Measurements from ENCODE around the gene DPM3. TPM values are rescaled to one million over a fixed set of nuclear protein-coding genes. Genes with fewer than 3 reads are reported as not detected.

The DPM3 gene
- total and polyA plus RNA-seq, 2 experiments from 2014 or later: 13.6 to 71.4 TPM

DNA sequence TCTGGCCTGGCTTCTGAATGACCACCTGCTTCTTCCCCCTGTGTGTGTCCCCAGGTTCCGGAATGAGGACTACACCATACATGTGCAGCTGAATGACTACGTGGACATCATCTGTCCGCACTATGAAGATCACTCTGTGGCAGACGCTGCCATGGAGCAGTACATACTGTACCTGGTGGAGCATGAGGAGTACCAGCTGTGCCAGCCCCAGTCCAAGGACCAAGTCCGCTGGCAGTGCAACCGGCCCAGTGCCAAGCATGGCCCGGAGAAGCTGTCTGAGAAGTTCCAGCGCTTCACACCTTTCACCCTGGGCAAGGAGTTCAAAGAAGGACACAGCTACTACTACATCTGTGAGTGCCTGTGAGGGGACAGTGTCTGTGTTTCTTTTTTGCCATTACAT lies 9.0 kb downstream of the DPM3 start (continued):
- TF ChIP-seq, protein P1, sequence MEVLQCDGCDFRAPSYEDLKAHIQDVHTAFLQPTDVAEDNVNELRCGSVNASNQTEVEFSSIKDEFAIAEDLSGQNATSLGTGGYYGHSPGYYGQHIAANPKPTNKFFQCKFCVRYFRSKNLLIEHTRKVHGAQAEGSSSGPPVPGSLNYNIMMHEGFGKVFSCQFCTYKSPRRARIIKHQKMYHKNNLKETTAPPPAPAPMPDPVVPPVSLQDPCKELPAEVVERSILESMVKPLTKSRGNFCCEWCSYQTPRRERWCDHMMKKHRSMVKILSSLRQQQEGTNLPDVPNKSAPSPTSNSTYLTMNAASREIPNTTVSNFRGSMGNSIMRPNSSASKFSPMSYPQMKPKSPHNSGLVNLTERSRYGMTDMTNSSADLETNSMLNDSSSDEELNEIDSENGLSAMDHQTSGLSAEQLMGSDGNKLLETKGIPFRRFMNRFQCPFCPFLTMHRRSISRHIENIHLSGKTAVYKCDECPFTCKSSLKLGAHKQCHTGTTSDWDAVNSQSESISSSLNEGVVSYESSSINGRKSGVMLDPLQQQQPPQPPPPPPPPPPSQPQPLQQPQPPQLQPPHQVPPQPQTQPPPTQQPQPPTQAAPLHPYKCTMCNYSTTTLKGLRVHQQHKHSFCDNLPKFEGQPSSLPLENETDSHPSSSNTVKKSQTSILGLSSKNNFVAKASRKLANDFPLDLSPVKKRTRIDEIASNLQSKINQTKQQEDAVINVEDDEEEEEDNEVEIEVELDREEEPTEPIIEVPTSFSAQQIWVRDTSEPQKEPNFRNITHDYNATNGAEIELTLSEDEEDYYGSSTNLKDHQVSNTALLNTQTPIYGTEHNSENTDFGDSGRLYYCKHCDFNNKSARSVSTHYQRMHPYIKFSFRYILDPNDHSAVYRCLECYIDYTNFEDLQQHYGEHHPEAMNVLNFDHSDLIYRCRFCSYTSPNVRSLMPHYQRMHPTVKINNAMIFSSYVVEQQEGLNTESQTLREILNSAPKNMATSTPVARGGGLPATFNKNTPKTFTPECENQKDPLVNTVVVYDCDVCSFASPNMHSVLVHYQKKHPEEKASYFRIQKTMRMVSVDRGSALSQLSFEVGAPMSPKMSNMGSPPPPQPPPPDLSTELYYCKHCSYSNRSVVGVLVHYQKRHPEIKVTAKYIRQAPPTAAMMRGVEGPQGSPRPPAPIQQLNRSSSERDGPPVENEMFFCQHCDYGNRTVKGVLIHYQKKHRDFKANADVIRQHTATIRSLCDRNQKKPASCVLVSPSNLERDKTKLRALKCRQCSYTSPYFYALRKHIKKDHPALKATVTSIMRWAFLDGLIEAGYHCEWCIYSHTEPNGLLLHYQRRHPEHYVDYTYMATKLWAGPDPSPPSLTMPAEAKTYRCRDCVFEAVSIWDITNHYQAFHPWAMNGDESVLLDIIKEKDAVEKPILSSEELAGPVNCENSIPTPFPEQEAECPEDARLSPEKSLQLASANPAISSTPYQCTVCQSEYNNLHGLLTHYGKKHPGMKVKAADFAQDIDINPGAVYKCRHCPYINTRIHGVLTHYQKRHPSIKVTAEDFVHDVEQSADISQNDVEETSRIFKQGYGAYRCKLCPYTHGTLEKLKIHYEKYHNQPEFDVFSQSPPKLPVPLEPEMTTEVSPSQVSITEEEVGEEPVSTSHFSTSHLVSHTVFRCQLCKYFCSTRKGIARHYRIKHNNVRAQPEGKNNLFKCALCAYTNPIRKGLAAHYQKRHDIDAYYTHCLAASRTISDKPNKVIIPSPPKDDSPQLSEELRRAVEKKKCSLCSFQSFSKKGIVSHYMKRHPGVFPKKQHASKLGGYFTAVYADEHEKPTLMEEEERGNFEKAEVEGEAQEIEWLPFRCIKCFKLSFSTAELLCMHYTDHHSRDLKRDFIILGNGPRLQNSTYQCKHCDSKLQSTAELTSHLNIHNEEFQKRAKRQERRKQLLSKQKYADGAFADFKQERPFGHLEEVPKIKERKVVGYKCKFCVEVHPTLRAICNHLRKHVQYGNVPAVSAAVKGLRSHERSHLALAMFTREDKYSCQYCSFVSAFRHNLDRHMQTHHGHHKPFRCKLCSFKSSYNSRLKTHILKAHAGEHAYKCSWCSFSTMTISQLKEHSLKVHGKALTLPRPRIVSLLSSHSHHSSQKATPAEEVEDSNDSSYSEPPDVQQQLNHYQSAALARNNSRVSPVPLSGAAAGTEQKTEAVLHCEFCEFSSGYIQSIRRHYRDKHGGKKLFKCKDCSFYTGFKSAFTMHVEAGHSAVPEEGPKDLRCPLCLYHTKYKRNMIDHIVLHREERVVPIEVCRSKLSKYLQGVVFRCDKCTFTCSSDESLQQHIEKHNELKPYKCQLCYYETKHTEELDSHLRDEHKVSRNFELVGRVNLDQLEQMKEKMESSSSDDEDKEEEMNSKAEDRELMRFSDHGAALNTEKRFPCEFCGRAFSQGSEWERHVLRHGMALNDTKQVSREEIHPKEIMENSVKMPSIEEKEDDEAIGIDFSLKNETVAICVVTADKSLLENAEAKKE (CRISPR knock-in tag; IDR thresholded peaks at IDR 0.05): no peak
- no peak for TF ChIP-seq NANOG (IDR thresholded peaks at IDR 0.05; ENCODE audit: borderline replicate concordance)
- TF ChIP-seq, protein P2, sequence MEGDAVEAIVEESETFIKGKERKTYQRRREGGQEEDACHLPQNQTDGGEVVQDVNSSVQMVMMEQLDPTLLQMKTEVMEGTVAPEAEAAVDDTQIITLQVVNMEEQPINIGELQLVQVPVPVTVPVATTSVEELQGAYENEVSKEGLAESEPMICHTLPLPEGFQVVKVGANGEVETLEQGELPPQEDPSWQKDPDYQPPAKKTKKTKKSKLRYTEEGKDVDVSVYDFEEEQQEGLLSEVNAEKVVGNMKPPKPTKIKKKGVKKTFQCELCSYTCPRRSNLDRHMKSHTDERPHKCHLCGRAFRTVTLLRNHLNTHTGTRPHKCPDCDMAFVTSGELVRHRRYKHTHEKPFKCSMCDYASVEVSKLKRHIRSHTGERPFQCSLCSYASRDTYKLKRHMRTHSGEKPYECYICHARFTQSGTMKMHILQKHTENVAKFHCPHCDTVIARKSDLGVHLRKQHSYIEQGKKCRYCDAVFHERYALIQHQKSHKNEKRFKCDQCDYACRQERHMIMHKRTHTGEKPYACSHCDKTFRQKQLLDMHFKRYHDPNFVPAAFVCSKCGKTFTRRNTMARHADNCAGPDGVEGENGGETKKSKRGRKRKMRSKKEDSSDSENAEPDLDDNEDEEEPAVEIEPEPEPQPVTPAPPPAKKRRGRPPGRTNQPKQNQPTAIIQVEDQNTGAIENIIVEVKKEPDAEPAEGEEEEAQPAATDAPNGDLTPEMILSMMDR (conservative IDR thresholded peaks at IDR 0.05; ENCODE audit: low read depth in 2 of 2): no peak
- no peak for TF ChIP-seq CREB1 (CRISPR knock-in tag; IDR thresholded peaks at IDR 0.05; ENCODE audit: low read depth)
- no peak for TF ChIP-seq ZNF331 (CRISPR knock-in tag; IDR thresholded peaks at IDR 0.05; ENCODE audit: low read depth)
- TF ChIP-seq POLR2AphosphoS5 (IDR thresholded peaks at IDR 0.05; ENCODE audit: low read depth): no peak
- TF ChIP-seq, protein P3, sequence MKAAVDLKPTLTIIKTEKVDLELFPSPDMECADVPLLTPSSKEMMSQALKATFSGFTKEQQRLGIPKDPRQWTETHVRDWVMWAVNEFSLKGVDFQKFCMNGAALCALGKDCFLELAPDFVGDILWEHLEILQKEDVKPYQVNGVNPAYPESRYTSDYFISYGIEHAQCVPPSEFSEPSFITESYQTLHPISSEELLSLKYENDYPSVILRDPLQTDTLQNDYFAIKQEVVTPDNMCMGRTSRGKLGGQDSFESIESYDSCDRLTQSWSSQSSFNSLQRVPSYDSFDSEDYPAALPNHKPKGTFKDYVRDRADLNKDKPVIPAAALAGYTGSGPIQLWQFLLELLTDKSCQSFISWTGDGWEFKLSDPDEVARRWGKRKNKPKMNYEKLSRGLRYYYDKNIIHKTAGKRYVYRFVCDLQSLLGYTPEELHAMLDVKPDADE (IDR thresholded peaks at IDR 0.05): no peak
- TF ChIP-seq JUNB (IDR thresholded peaks at IDR 0.05; ENCODE audit: unreplicated experiment): no peak
- TF ChIP-seq STAT1 (IDR thresholded peaks at IDR 0.05; ENCODE audit: unreplicated experiment): no peak
- no peak for TF ChIP-seq ZNF114 (CRISPR knock-in tag; IDR thresholded peaks at IDR 0.05)
- TF ChIP-seq EZH2phosphoT487 (IDR thresholded peaks at IDR 0.05; ENCODE audit: unreplicated experiment): no peak
- TF ChIP-seq EZH2 (IDR thresholded peaks at IDR 0.05; ENCODE audit: low read depth, unreplicated experiment): no peak
